MCF 10A (cell line): ENCODE measurements around the gene DCBLD1. TPM values are rescaled to one million over a fixed set of nuclear protein-coding genes. Genes with fewer than 3 reads are reported as not detected.

Experiments
- BruUV-seq: library from RNA; stranded (reverse); fragments of 400-500 nt; replicated peaks from 2 replicates; lab custom pipeline; 2021; lab: Mats Ljungman, UMichigan
- CTCF ChIA-PET: fragments of 300-600 bp; sonication (Branson Sonifier 250); formaldehyde crosslinking; extraction: SDS; loops from one replicate; lab custom pipeline; 2021; ENCODE audit warnings: antibody characterized with exemption, inconsistent platforms; lab: Yijun Ruan, JAX
- POLR2A ChIA-PET: fragments of 300-600, 350-650 bp; sonication (Branson Sonifier 250); formaldehyde crosslinking; extraction: SDS; loops from one replicate; lab custom pipeline; 2020; ENCODE audit warnings: antibody characterized with exemption, inconsistent platforms; lab: Yijun Ruan, JAX
- DNase-seq: peaks from one replicate; pipeline ENCODE4 v3.0.0-alpha.2; 2018; ENCODE audit not compliant: unreplicated experiment
- H3K27ac Mint-ChIP-seq: one replicate; pipeline ENCODE4 v1.8.0; 2022; ENCODE audit warnings: mild to moderate bottlenecking, low read depth, mixed read lengths; ENCODE audit not compliant: unreplicated experiment
- H3K27me3 Mint-ChIP-seq: one replicate; pipeline ENCODE4 v1.8.0; 2022; ENCODE audit warnings: mixed read lengths; ENCODE audit not compliant: insufficient read depth, unreplicated experiment
- H3K36me3 Mint-ChIP-seq: one replicate; pipeline ENCODE4 v1.8.0; 2022; ENCODE audit warnings: mild to moderate bottlenecking, moderate library complexity, mixed read lengths; ENCODE audit not compliant: insufficient read depth, unreplicated experiment
- H3K4me1 Mint-ChIP-seq: one replicate; pipeline ENCODE4 v1.8.0; 2022; ENCODE audit warnings: mixed read lengths; ENCODE audit not compliant: insufficient read depth, unreplicated experiment
- H3K4me3 Mint-ChIP-seq: one replicate; pipeline ENCODE4 v1.8.0; 2022; ENCODE audit warnings: mild to moderate bottlenecking, moderate library complexity, mixed read lengths; ENCODE audit not compliant: unreplicated experiment
- H3K9me3 Mint-ChIP-seq: one replicate; pipeline ENCODE4 v1.8.0; 2022; ENCODE audit warnings: mixed read lengths; ENCODE audit not compliant: unreplicated experiment
- CTCF ChIP-seq: fragments of 200-600 bp; IDR thresholded peaks from one replicate; pipeline ENCODE4 v1.8.0; 2022; ENCODE audit warnings: antibody characterized with exemption, mild to moderate bottlenecking; ENCODE audit not compliant: unreplicated experiment
- intact Hi-C: fragments of 100-400 bp; cut with micrococcal nuclease; formaldehyde crosslinking; loops from 2 replicates; pipeline ENCODE4 v1.14.1; 2022
- total RNA-seq: library from RNA; stranded (reverse); gene quantifications from 2 replicates; pipeline ENCODE4 v1.2.3, GENCODE V29; 2022

The DCBLD1 gene
- total RNA-seq, 1 experiment from 2014 or later: 25.4 TPM

- TF ChIP-seq CTCF: no peak
- Mint-ChIP-seq H3K4me3 (no peak overlapping the region), H3K27me3 (no peaks in the 10 kb centered on the region), H3K36me3 (no peaks in the 10 kb centered on the region), H3K27ac (peak overlapping the region; percentile 36), H3K9me3 (no peaks in the 10 kb centered on the region), H3K4me1 (peaks cover 7% of the 10 kb centered on the region)
- intact Hi-C loops: loop anchor here (5.0 kb wide), 1 partner anchor 61 kb away; no protein-coding TSS in a partner anchor
- CTCF ChIA-PET: interaction anchor here (0.5 to 3.1 kb wide), 13 partner anchors 11 to 1269 kb away, joined by 3 to 16 read pairs (median 4); no protein-coding TSS in a partner anchor
- POLR2A ChIA-PET: interaction anchor here (0.8 to 8.3 kb wide), 9 partner anchors 14 to 121 kb away, joined by 3 to 165 read pairs (median 3); partner anchors contain the start of gene GOPC
- no TSS peak for BruUV-seq
- no peak for DNase-seq
Measured at GRCh38 chr6:117481278-117481925, 1.1 kb upstream of the DCBLD1 start.

DNA sequence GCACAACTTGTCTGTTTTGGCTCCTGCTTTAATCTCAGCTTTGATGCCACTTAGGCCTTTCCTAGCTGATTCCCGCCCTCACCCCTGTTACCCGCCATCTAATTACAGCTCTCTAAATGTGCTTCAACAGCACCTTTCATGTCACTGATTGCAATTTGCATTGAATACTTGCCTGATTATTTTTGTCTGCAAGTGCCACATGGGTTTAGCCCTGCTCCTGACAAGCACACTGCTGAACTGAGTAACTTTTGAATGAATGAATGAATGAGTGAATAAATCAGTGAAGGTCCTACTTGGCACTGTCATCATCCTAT is 591 bp upstream of the DCBLD1 start:
- H3K4me3 Mint-ChIP-seq: peak overlapping the region; percentile 92
- ChIA-PET CTCF (interaction anchor here (0.9 to 3.1 kb wide), 4 partner anchors 13 to 123 kb away, joined by 4 to 16 read pairs (median 12); no protein-coding TSS in a partner anchor), POLR2A (interaction anchor here (0.9 to 8.3 kb wide), 10 partner anchors 13 to 120 kb away, joined by 3 to 165 read pairs (median 14); partner anchors contain the start of genes GOPC and ROS1)
- intact Hi-C loops: loop anchor here (2.0 to 5.0 kb wide), 2 partner anchors 60 to 77 kb away; no protein-coding TSS in a partner anchor
- DNase-seq: no peak
- H3K27ac Mint-ChIP-seq: peak overlapping the region; percentile 36
- peaks cover 11% of the 10 kb centered on the region for H3K4me1 Mint-ChIP-seq
- no peak for TF ChIP-seq CTCF
- BruUV-seq: no TSS peak
- no peaks in the 10 kb centered on the region for H3K27me3 Mint-ChIP-seq
- H3K9me3 Mint-ChIP-seq: no peaks in the 10 kb centered on the region
- H3K36me3 Mint-ChIP-seq: peaks cover 1% of the 10 kb centered on the region

GRCh38 chr6:117483004-117483644 is 650 bp downstream of the DCBLD1 start:
- CTCF ChIA-PET: interaction anchor here (0.6 to 4.6 kb wide), 15 partner anchors 14 to 235 kb away, joined by 3 to 23 read pairs (median 4); partner anchors contain the start of gene ROS1
- POLR2A ChIA-PET: interaction anchor here (0.7 to 8.3 kb wide), 28 partner anchors 9 to 200 kb away, joined by 3 to 165 read pairs (median 4); partner anchors contain the start of genes GOPC and ROS1
- H3K9me3 Mint-ChIP-seq: no peaks in the 10 kb centered on the region
- BruUV-seq: no TSS peak
- no peak for TF ChIP-seq CTCF
- H3K36me3 Mint-ChIP-seq: peaks cover 6% of the 10 kb centered on the region
- intact Hi-C loops: loop anchor here (1.0 to 5.0 kb wide), 3 partner anchors 33 to 78 kb away; no protein-coding TSS in a partner anchor
- H3K4me1 Mint-ChIP-seq: peaks cover 17% of the 10 kb centered on the region
- no peaks in the 10 kb centered on the region for H3K27me3 Mint-ChIP-seq
- peak overlapping the region; percentile 82 for H3K27ac Mint-ChIP-seq
- peak overlapping the region; percentile 92 for H3K4me3 Mint-ChIP-seq
- DNase-seq: peak; percentile 66

DNA sequence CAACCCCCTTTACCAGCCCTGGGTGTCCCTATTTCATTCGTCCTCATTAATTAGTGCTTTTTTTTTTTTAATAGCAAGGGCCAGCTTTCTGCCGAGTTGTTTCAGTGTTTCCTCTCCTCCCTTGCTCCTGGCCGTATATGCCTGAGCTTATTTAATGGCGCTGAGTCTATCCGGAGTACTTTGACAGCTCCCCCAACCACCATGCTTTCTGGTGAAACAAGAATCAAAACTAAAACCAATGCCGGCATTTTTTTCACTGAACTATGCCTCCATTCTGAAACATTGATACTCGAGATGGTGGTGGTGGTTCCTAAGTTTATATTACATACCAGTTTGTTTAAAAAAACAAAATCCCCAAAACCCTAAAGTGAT is 1.2 kb downstream of the DCBLD1 start:
- CTCF ChIA-PET: interaction anchor here (0.6 to 4.6 kb wide), 14 partner anchors 13 to 294 kb away, joined by 3 to 23 read pairs (median 4); partner anchors contain the start of gene ROS1
- Mint-ChIP-seq H3K4me3 (peak overlapping the region; percentile 92), H3K36me3 (peaks cover 6% of the 10 kb centered on the region), H3K27ac (peak overlapping the region; percentile 82), H3K27me3 (no peaks in the 10 kb centered on the region), H3K9me3 (no peaks in the 10 kb centered on the region), H3K4me1 (peaks cover 17% of the 10 kb centered on the region)
- no peak for TF ChIP-seq CTCF
- DNase-seq: peak; percentile 53
- BruUV-seq: no TSS peak
- intact Hi-C loops: loop anchor here (1.0 to 5.0 kb wide), 3 partner anchors 33 to 79 kb away; no protein-coding TSS in a partner anchor
- POLR2A ChIA-PET: interaction anchor here (0.7 to 8.3 kb wide), 27 partner anchors 11 to 200 kb away, joined by 3 to 165 read pairs (median 4); partner anchors contain the start of genes GOPC and ROS1
